Measurements from ENCODE around the gene OR2A2.

The OR2A2 gene

DNA sequence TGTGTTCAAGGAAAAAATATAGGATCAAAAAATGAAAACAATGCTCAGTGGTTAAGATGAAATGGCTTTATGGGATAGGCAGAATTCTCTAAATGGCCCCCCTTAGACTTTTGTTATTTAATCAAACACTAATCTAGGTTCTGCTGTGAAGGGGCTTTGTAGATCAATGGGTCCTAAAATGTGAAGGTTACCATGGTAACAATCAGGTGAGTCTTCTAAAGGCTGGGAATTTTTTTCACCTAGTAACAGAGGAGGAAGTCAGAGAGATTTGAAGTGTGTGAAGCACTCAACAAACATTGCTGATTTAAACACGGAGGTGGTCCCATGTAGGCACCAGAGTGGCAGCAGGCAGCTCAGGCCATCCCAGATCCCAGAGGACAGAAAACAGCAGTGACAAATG lies 24.7 kb downstream of the OR2A2 start:
- Histone ChIP-seq H3K4me3 (ENCODE audit: low read depth, low read length) (no peak overlapping the region), H3K4me1 (ENCODE audit: control insufficient read depth, insufficient read depth, low read length, unreplicated experiment) (no peaks in the 10 kb centered on the region), H3K27ac (ENCODE audit: low read depth, low read length) (no peak overlapping the region), H3K36me3 (ENCODE audit: insufficient read depth, low read length) (no peaks in the 10 kb centered on the region), H3K27me3 (ENCODE audit: insufficient read depth, low read length) (no peaks in the 10 kb centered on the region), H2AFZ (ENCODE audit: low read length, unreplicated experiment) (no peak overlapping the region), H3K79me2 (ENCODE audit: control insufficient read depth, insufficient read depth, low read length, unreplicated experiment) (no peaks in the 10 kb centered on the region)

GRCh38 chr7:144137501-144137900 lies 28.1 kb downstream of the OR2A2 start:
- Histone ChIP-seq H3K4me3 (ENCODE audit: low read depth, low read length) (no peak overlapping the region), H3K79me2 (ENCODE audit: control insufficient read depth, insufficient read depth, low read length, unreplicated experiment) (no peaks in the 10 kb centered on the region), H3K36me3 (ENCODE audit: insufficient read depth, low read length) (no peaks in the 10 kb centered on the region), H3K27ac (ENCODE audit: low read depth, low read length) (no peak overlapping the region), H3K4me1 (ENCODE audit: control insufficient read depth, insufficient read depth, low read length, unreplicated experiment) (no peaks in the 10 kb centered on the region), H3K27me3 (ENCODE audit: insufficient read depth, low read length) (no peaks in the 10 kb centered on the region), H2AFZ (ENCODE audit: low read length, unreplicated experiment) (no peak overlapping the region)

DNA sequence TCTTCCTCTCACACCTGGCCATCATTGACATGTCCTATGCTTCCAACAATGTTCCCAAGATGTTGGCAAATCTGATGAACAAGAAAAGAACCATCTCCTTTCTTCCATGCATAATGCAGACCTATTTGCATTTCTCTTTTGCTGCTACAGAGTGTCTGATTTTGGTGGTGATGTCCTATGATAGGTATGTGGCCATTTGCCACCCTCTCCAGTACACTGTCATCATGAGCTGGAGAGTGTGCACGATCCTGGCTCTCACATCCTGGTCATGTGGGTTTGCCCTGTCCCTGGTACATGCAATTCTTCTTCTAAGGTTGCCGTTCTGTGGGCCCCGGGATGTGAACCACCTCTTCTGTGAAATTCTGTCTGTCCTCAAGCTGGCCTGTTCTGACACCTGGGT lies 32.8 kb downstream of the OR2A2 start:
- H3K4me3 ChIP-seq (ENCODE audit: low read depth, low read length) = no peak overlapping the region
- H3K27ac ChIP-seq (ENCODE audit: low read depth, low read length) = no peak overlapping the region
- H2AFZ ChIP-seq (ENCODE audit: low read length, unreplicated experiment) = no peak overlapping the region
- H3K36me3 ChIP-seq (ENCODE audit: insufficient read depth, low read length) = no peaks in the 10 kb centered on the region
- H3K4me1 ChIP-seq (ENCODE audit: control insufficient read depth, insufficient read depth, low read length, unreplicated experiment) = no peaks in the 10 kb centered on the region
- no peaks in the 10 kb centered on the region for H3K79me2 ChIP-seq (ENCODE audit: control insufficient read depth, insufficient read depth, low read length, unreplicated experiment)
- H3K27me3 ChIP-seq (ENCODE audit: insufficient read depth, low read length) = no peaks in the 10 kb centered on the region

DNA sequence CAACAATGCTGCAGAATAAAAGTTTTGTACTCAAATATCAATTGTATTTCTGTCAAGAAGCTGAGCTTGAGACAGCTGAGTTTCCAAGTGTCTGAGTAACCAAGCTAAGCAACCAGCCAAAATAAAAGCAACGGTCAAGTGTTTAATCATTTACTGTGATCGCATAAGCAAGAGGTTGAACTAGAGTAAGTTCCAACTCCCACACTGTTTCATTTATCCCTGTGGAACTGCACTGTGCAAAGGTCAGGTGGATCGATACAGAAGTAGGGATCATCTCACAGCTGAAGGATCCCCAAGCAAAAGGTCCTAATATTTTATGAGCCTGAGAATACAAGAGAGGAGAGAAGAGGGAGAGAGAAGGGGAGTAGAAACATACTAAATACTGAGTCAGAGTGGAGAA lies 35.0 kb downstream of the OR2A2 start:
- Histone ChIP-seq H3K27ac (ENCODE audit: low read depth, low read length) (no peak overlapping the region), H3K79me2 (ENCODE audit: control insufficient read depth, insufficient read depth, low read length, unreplicated experiment) (no peaks in the 10 kb centered on the region), H3K27me3 (ENCODE audit: insufficient read depth, low read length) (no peaks in the 10 kb centered on the region), H3K4me3 (ENCODE audit: low read depth, low read length) (no peak overlapping the region), H2AFZ (ENCODE audit: low read length, unreplicated experiment) (no peak overlapping the region), H3K36me3 (ENCODE audit: insufficient read depth, low read length) (no peaks in the 10 kb centered on the region), H3K4me1 (ENCODE audit: control insufficient read depth, insufficient read depth, low read length, unreplicated experiment) (no peaks in the 10 kb centered on the region)

- Histone ChIP-seq H3K27ac (ENCODE audit: low read depth, low read length) (no peak overlapping the region), H3K36me3 (ENCODE audit: insufficient read depth, low read length) (no peaks in the 10 kb centered on the region), H3K79me2 (ENCODE audit: control insufficient read depth, insufficient read depth, low read length, unreplicated experiment) (no peaks in the 10 kb centered on the region), H3K4me1 (ENCODE audit: control insufficient read depth, insufficient read depth, low read length, unreplicated experiment) (no peaks in the 10 kb centered on the region), H2AFZ (ENCODE audit: low read length, unreplicated experiment) (no peak overlapping the region), H3K4me3 (ENCODE audit: low read depth, low read length) (no peak overlapping the region), H3K27me3 (ENCODE audit: insufficient read depth, low read length) (0 out of 2 replicates have a peak, but pooled peaks cover 5% of the 10 kb centered on the region)
Measured at GRCh38 chr7:144148224-144148827, 38.9 kb downstream of the OR2A2 start.

DNA sequence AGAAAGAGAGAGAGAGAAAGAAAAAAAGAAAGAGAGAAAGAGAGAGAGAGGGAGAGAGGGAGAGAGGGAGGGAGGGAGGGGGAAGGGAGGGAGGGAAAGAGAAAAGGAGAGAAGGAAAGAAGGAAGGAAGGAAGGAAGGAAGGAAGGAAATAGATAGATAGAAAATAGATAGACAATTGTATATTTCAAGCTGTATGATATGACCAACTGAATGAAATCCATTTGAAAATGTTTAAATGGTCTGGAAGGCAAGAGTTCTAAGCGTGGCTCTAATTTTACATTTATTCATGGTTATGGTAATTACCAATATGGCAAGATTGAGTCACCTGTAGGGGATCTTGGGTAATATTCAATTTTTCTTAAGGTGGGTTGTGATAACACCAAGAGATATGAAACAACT lies 49.5 kb downstream of the OR2A2 start:
- Histone ChIP-seq H3K36me3 (ENCODE audit: insufficient read depth, low read length) (no peaks in the 10 kb centered on the region), H2AFZ (ENCODE audit: low read length, unreplicated experiment) (no peak overlapping the region)

More for the DNA sequence above, 49.5 kb downstream of the OR2A2 start:
- H3K79me2 ChIP-seq (ENCODE audit: control insufficient read depth, insufficient read depth, low read length, unreplicated experiment) = no peaks in the 10 kb centered on the region
- no peak overlapping the region for H3K27ac ChIP-seq (ENCODE audit: low read depth, low read length)
- no peak overlapping the region for H3K4me3 ChIP-seq (ENCODE audit: low read depth, low read length)
- 0 out of 2 replicates have a peak, but pooled peaks cover 7% of the 10 kb centered on the region for H3K27me3 ChIP-seq (ENCODE audit: insufficient read depth, low read length)
- H3K4me1 ChIP-seq (ENCODE audit: control insufficient read depth, insufficient read depth, low read length, unreplicated experiment) = no peaks in the 10 kb centered on the region
